ENCODE data around the gene PINLYP. TPM values are rescaled to one million over a fixed set of nuclear protein-coding genes. Genes with fewer than 3 reads are reported as not detected.

Gene PINLYP
- total and polyA plus RNA-seq, 5 experiments from 2014 or later = 0.68 to 2.7 (median 2.3) TPM

- H3K9me3 Mint-ChIP-seq = peaks cover 0 to 1% (median 0%) of the 10 kb centered on the region in 9 donors
- peaks cover 0 to 21% (median 0%) of the 10 kb centered on the region in 3 donors for H3K36me3 Mint-ChIP-seq
- peak in 3 of 10 donors; percentile 10 to 19 (median 15) for DNase-seq
- no peaks in the 10 kb centered on the region for H3K27me3 Mint-ChIP-seq
- peak overlapping the region in 6 of 10 donors; percentile 29 to 62 (median 46) for H3K4me3 Mint-ChIP-seq
- peaks cover 35 to 67% (median 64%) of the 10 kb centered on the region in 4 donors for H3K4me1 Mint-ChIP-seq
- POLR2A ChIA-PET = interaction anchor here (0.9 to 7.6 kb wide), 2 partner anchors 15 to 31 kb away, joined by 4 to 35 read pairs; partner anchors contain the start of genes IRGQ and ZNF576
- H3K27ac Mint-ChIP-seq = peak overlapping the region; percentile 87 to 98 (median 94)
- no peak for ATAC-seq
These were observed 10.8 kb upstream of the PINLYP start for GRCh38 chr19:43564800-43565199.

GRCh38 chr19:43569657-43570056, 5.9 kb upstream of the PINLYP start:
- Mint-ChIP-seq H3K9me3 (peaks cover 0 to 1% (median 0%) of the 10 kb centered on the region in 9 donors), H3K27ac (peak overlapping the region in 8 of 10 donors; percentile 40 to 86 (median 74)), H3K4me3 (peak overlapping the region in 1 of 10 donors; percentile 4), H3K27me3 (no peaks in the 10 kb centered on the region), H3K4me1 (peaks cover 23 to 59% (median 51%) of the 10 kb centered on the region in 4 donors), H3K36me3 (peaks cover 0 to 22% (median 0%) of the 10 kb centered on the region in 3 donors)
- no peak for ATAC-seq
- no peak for DNase-seq
- POLR2A ChIA-PET = interaction anchor here (1.3 kb wide), 1 partner anchor 36 kb away, joined by 6 read pairs; no protein-coding TSS in a partner anchor

GRCh38 chr19:43570174-43570791, 5.3 kb upstream of the PINLYP start:
- Mint-ChIP-seq H3K4me1 (peaks cover 21 to 59% (median 51%) of the 10 kb centered on the region in 4 donors), H3K4me3 (peak overlapping the region in 1 of 10 donors; percentile 7), H3K27ac (peak overlapping the region; percentile 16 to 87 (median 76))

GRCh38 chr19:43572171-43572588, 3.4 kb upstream of the PINLYP start:
- Mint-ChIP-seq H3K27ac (peak overlapping the region; percentile 12 to 79 (median 66)), H3K36me3 (peaks cover 0 to 24% (median 0%) of the 10 kb centered on the region in 3 donors), H3K4me3 (peak overlapping the region in 4 of 10 donors; percentile 9 to 47 (median 31))

More at GRCh38 chr19:43570174-43570791, 5.3 kb upstream of the PINLYP start:
- ATAC-seq (no peak), DNase-seq (no peak)
- H3K36me3 Mint-ChIP-seq = peaks cover 0 to 26% (median 0%) of the 10 kb centered on the region in 3 donors
- POLR2A ChIA-PET = interaction anchor here (1.2 to 1.3 kb wide), 2 partner anchors 37 kb away, joined by 4 to 6 read pairs; partner anchors contain the start of gene ZNF575
- H3K9me3 Mint-ChIP-seq = no peaks in the 10 kb centered on the region
- no peaks in the 10 kb centered on the region for H3K27me3 Mint-ChIP-seq

GRCh38 chr19:43574424-43575155, 1.0 kb upstream of the PINLYP start:
- DNase-seq (no peak), ATAC-seq (no peak)
- Mint-ChIP-seq H3K27ac (peak overlapping the region; percentile 87 to 100 (median 98)), H3K27me3 (no peaks in the 10 kb centered on the region), H3K4me1 (peaks cover 26 to 68% (median 63%) of the 10 kb centered on the region in 4 donors), H3K36me3 (peaks cover 0 to 20% (median 0%) of the 10 kb centered on the region in 3 donors), H3K4me3 (peak overlapping the region; percentile 91 to 99 (median 96)), H3K9me3 (no peaks in the 10 kb centered on the region)
- POLR2A ChIA-PET = interaction anchor here (0.6 to 4.7 kb wide), 10 partner anchors 11 to 111 kb away, joined by 3 to 55 read pairs (median 4); partner anchors contain the start of genes IRGQ and ZNF576

More at GRCh38 chr19:43572171-43572588, 3.4 kb upstream of the PINLYP start:
- POLR2A ChIA-PET = interaction anchor here (0.8 to 4.7 kb wide), 2 partner anchors 11 to 24 kb away, joined by 3 to 55 read pairs; partner anchors contain the start of genes IRGQ and ZNF576
- ATAC-seq = no peak
- Mint-ChIP-seq H3K9me3 (no peaks in the 10 kb centered on the region), H3K4me1 (peaks cover 24 to 62% (median 55%) of the 10 kb centered on the region in 4 donors), H3K27me3 (no peaks in the 10 kb centered on the region)
- DNase-seq = no peak

- Mint-ChIP-seq H3K4me1 (peaks cover 25 to 67% (median 55%) of the 10 kb centered on the region in 4 donors), H3K27me3 (no peaks in the 10 kb centered on the region), H3K9me3 (no peaks in the 10 kb centered on the region), H3K36me3 (peaks cover 0 to 15% (median 0%) of the 10 kb centered on the region in 3 donors), H3K4me3 (peak overlapping the region; percentile 57 to 99 (median 96)), H3K27ac (peak overlapping the region in 9 of 10 donors; percentile 87 to 100 (median 99))
- DNase-seq (peak in 1 of 10 donors; percentile 23), ATAC-seq (no peak)
- POLR2A ChIA-PET = interaction anchor here (1.1 to 4.7 kb wide), 3 partner anchors 14 to 20 kb away, joined by 3 to 55 read pairs (median 9); partner anchors contain the start of genes IRGQ and ZNF576
These were observed 616 bp downstream of the PINLYP start for GRCh38 chr19:43575955-43576878.

- POLR2A ChIA-PET = interaction anchor here (0.5 kb wide), 1 partner anchor 21 kb away, joined by 6 read pairs; no protein-coding TSS in a partner anchor
- H3K4me1 Mint-ChIP-seq = peaks cover 19 to 55% (median 45%) of the 10 kb centered on the region in 4 donors
- peak overlapping the region; percentile 37 to 89 (median 62) for H3K4me3 Mint-ChIP-seq
- peak overlapping the region in 9 of 10 donors; percentile 29 to 90 (median 79) for H3K27ac Mint-ChIP-seq
- no peaks in the 10 kb centered on the region for H3K9me3 Mint-ChIP-seq
- peaks cover 0 to 6% (median 0%) of the 10 kb centered on the region in 3 donors for H3K36me3 Mint-ChIP-seq
- no peaks in the 10 kb centered on the region for H3K27me3 Mint-ChIP-seq
- no peak for DNase-seq
- ATAC-seq = no peak
These were observed 3.2 kb downstream of the PINLYP start for GRCh38 chr19:43578787-43579186.

GRCh38 chr19:43581467-43581866, 5.9 kb downstream of the PINLYP start:
- peaks cover 19 to 49% (median 32%) of the 10 kb centered on the region in 4 donors for H3K4me1 Mint-ChIP-seq
- H3K27me3 Mint-ChIP-seq = no peaks in the 10 kb centered on the region
- H3K36me3 Mint-ChIP-seq = peaks cover 0 to 3% (median 0%) of the 10 kb centered on the region in 3 donors
- ATAC-seq (no peak), DNase-seq (no peak)
- POLR2A ChIA-PET = interaction anchor here (0.5 to 2.5 kb wide), 6 partner anchors 15 to 110 kb away, joined by 3 to 11 read pairs (median 6); partner anchors contain the start of genes IRGQ, PLAUR and ZNF576
- H3K4me3 Mint-ChIP-seq = peak overlapping the region in 7 of 10 donors; percentile 15 to 75 (median 36)
- H3K9me3 Mint-ChIP-seq = no peaks in the 10 kb centered on the region
- peak overlapping the region in 6 of 10 donors; percentile 26 to 95 (median 54) for H3K27ac Mint-ChIP-seq

GRCh38 chr19:43582495-43582894, 6.9 kb downstream of the PINLYP start:
- DNase-seq (no peak), ATAC-seq (no peak)
- H3K27me3 Mint-ChIP-seq = no peaks in the 10 kb centered on the region
- peak overlapping the region in 1 of 10 donors; percentile 20 for H3K4me3 Mint-ChIP-seq
- peak overlapping the region in 1 of 10 donors; percentile 34 for H3K27ac Mint-ChIP-seq
- peaks cover 0 to 3% (median 0%) of the 10 kb centered on the region in 3 donors for H3K36me3 Mint-ChIP-seq
- POLR2A ChIA-PET = interaction anchor here (0.7 to 2.1 kb wide), 4 partner anchors 10 to 91 kb away, joined by 3 to 6 read pairs (median 4); no protein-coding TSS in a partner anchor
- no peaks in the 10 kb centered on the region for H3K9me3 Mint-ChIP-seq
- peaks cover 16 to 48% (median 29%) of the 10 kb centered on the region in 4 donors for H3K4me1 Mint-ChIP-seq

GRCh38 chr19:43584484-43584883, 8.9 kb downstream of the PINLYP start:
- DNase-seq (no peak), ATAC-seq (no peak)
- Mint-ChIP-seq H3K27me3 (no peaks in the 10 kb centered on the region), H3K4me3 (no peak overlapping the region), H3K4me1 (peaks cover 12 to 45% (median 24%) of the 10 kb centered on the region in 4 donors), H3K27ac (peak overlapping the region in 5 of 10 donors; percentile 8 to 81 (median 70)), H3K9me3 (no peaks in the 10 kb centered on the region), H3K36me3 (peaks cover 0 to 3% (median 0%) of the 10 kb centered on the region in 3 donors)
- POLR2A ChIA-PET = interaction anchor here (1.5 to 2.1 kb wide), 2 partner anchors 10 to 12 kb away, joined by 4 to 5 read pairs; partner anchors contain the start of genes IRGQ and ZNF576

GRCh38 chr19:43586346-43586745, 10.7 kb downstream of the PINLYP start:
- H3K4me1 Mint-ChIP-seq = peaks cover 14 to 49% (median 24%) of the 10 kb centered on the region in 4 donors
- no peaks in the 10 kb centered on the region for H3K27me3 Mint-ChIP-seq
- H3K4me3 Mint-ChIP-seq = no peak overlapping the region
- H3K27ac Mint-ChIP-seq = no peak overlapping the region
- ATAC-seq (no peak), DNase-seq (no peak)
- H3K9me3 Mint-ChIP-seq = no peaks in the 10 kb centered on the region
- POLR2A ChIA-PET = no interaction called here
- peaks cover 0 to 3% (median 0%) of the 10 kb centered on the region in 3 donors for H3K36me3 Mint-ChIP-seq
